A673 (cell line): ENCODE results near the gene TBC1D16. TPM values are rescaled to one million over a fixed set of nuclear protein-coding genes. Genes with fewer than 3 reads are reported as not detected.

Source experiments
- BruUV-seq: library from RNA; stranded (reverse); fragments of 400-500 nt; replicated peaks from 2 replicates; lab custom pipeline; 2021; lab: Mats Ljungman, UMichigan
- CTCF ChIA-PET: fragments of 300-600 bp; sonication (Branson Sonifier 250); formaldehyde crosslinking; loops from one replicate; lab custom pipeline; 2022; ENCODE audit warnings: antibody characterized with exemption; lab: Charles Lee
- POLR2A ChIA-PET: fragments of 300-600 bp; sonication (Branson Sonifier 250); formaldehyde crosslinking; loops from one replicate; lab custom pipeline; 2022; ENCODE audit warnings: antibody characterized with exemption; ENCODE audit not compliant: low non-redundant PET; lab: Charles Lee
- DNase-seq: peaks from one replicate; pipeline ENCODE4 v3.0.0-alpha.2; 2015; ENCODE audit warnings: low spot score
- H3K27ac ChIP-seq: fragments of 200-600 bp; sonication (generic); 2 replicates; pipeline ENCODE4 v1.5.1; 2016; ENCODE audit warnings: mixed run types, low read depth, mild to moderate bottlenecking, mixed read lengths, antibody characterized with exemption, low read length; ENCODE audit not compliant: poor library complexity, severe bottlenecking
- H3K27me3 ChIP-seq: fragments of 200-600 bp; sonication (generic); replicated peaks from 2 replicates; pipeline ENCODE4 v1.6.1; 2017; ENCODE audit warnings: mixed run types, low read depth, mild to moderate bottlenecking, mixed read lengths, antibody characterized with exemption, low read length; ENCODE audit not compliant: insufficient read depth, poor library complexity
- H3K36me3 ChIP-seq: fragments of 200-600 bp; sonication (generic); 2 replicates; pipeline ENCODE4 v1.6.1; 2016; ENCODE audit warnings: mixed run types, mild to moderate bottlenecking, mixed read lengths, antibody characterized with exemption, low read length; ENCODE audit not compliant: insufficient read depth, poor library complexity, severe bottlenecking
- H3K4me1 ChIP-seq: fragments of 200-600 bp; sonication (generic); 2 replicates; pipeline ENCODE4 v1.6.1; 2017; ENCODE audit warnings: mixed run types, mild to moderate bottlenecking, mixed read lengths, antibody characterized with exemption, low read length; ENCODE audit not compliant: insufficient read depth, poor library complexity, severe bottlenecking
- H3K4me3 ChIP-seq: fragments of 200-600 bp; sonication (generic); 2 replicates; pipeline ENCODE4 v1.5.1; 2016; ENCODE audit warnings: low read depth, mixed run types, mild to moderate bottlenecking, mixed read lengths, low read length; ENCODE audit not compliant: poor library complexity, severe bottlenecking
- H3K9me3 ChIP-seq: fragments of 200-600 bp; sonication (generic); 2 replicates; pipeline ENCODE4 v1.6.1; 2016; ENCODE audit warnings: mixed run types, low read depth, mild to moderate bottlenecking, mixed read lengths, antibody characterized with exemption, low read length; ENCODE audit not compliant: poor library complexity, severe bottlenecking
- EZH2 ChIP-seq: fragments of 200-600 bp; sonication (generic); IDR thresholded peaks from 2 replicates; pipeline ENCODE4 v1.6.1; 2017; ENCODE audit warnings: borderline replicate concordance, low read depth, mild to moderate bottlenecking, mixed read lengths, antibody characterized with exemption, low read length; ENCODE audit not compliant: poor library complexity, severe bottlenecking
- intact Hi-C: fragments of 100-400 bp; cut with micrococcal nuclease; formaldehyde crosslinking; loops from one replicate; pipeline ENCODE4 v1.10.0; 2022; ENCODE audit not compliant: unreplicated experiment
- total RNA-seq: library from RNA; stranded (reverse); gene quantifications from 2 replicates; pipeline ENCODE4 v1.2.3, GENCODE V29; 2021
- TF ChIP-seq, protein P1 (sequence below): fragments of 300-800, 200-600 bp; sonication (generic); conservative IDR thresholded peaks from 2 replicates; pipeline ENCODE4 v1.5.1; 2017; ENCODE audit warnings: low read depth, mild to moderate bottlenecking, antibody characterized with exemption, low read length, moderate library complexity, mixed read lengths

TBC1D16 gene
- total RNA-seq, 1 experiment from 2014 or later, result 49.1 TPM

GRCh38 chr17:79983456-79983855, 52.2 kb downstream of the TBC1D16 start:
- H3K27ac ChIP-seq, result no peak overlapping the region
- peaks cover 32% of the 10 kb centered on the region for H3K4me1 ChIP-seq
- intact Hi-C loops, result no loop called here
- ChIA-PET CTCF (no interaction called here), POLR2A (no interaction called here)
- H3K9me3 ChIP-seq, result no peaks in the 10 kb centered on the region
- no peak for DNase-seq
- no peaks in the 10 kb centered on the region for H3K27me3 ChIP-seq
- no peak for TF ChIP-seq EZH2
- TF ChIP-seq, protein P1, sequence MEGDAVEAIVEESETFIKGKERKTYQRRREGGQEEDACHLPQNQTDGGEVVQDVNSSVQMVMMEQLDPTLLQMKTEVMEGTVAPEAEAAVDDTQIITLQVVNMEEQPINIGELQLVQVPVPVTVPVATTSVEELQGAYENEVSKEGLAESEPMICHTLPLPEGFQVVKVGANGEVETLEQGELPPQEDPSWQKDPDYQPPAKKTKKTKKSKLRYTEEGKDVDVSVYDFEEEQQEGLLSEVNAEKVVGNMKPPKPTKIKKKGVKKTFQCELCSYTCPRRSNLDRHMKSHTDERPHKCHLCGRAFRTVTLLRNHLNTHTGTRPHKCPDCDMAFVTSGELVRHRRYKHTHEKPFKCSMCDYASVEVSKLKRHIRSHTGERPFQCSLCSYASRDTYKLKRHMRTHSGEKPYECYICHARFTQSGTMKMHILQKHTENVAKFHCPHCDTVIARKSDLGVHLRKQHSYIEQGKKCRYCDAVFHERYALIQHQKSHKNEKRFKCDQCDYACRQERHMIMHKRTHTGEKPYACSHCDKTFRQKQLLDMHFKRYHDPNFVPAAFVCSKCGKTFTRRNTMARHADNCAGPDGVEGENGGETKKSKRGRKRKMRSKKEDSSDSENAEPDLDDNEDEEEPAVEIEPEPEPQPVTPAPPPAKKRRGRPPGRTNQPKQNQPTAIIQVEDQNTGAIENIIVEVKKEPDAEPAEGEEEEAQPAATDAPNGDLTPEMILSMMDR, result no peak
- H3K4me3 ChIP-seq, result no peak overlapping the region
- BruUV-seq, result no TSS peak
- H3K36me3 ChIP-seq, result no peaks in the 10 kb centered on the region

DNA sequence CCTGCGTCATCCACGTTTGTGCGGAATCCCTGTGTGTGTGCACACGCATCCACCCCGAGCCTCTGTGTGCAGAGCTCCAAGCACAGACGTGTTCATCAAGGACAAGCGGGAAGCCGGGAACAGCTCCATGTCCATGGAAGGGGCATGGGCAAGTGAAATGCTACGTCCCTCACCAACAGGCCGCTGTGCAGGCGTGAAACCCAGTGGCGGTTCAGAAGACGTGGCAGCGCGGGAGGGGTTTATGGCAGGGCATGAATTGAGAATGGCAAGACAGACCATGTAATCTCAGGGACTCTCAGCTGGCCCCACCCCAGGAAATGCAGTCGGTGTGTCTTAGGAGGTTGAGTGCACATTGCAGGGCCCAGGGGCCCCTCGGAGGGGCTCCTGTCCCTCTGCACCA, 52.7 kb downstream of the TBC1D16 start:
- H3K27me3 ChIP-seq, result no peaks in the 10 kb centered on the region
- POLR2A ChIA-PET, result no interaction called here
- no peaks in the 10 kb centered on the region for H3K36me3 ChIP-seq
- peaks cover 27% of the 10 kb centered on the region for H3K4me1 ChIP-seq
- no peak overlapping the region for H3K4me3 ChIP-seq
- H3K9me3 ChIP-seq, result no peaks in the 10 kb centered on the region
- DNase-seq, result no peak
- no TSS peak for BruUV-seq
- TF ChIP-seq, protein P1, result no peak
- no peak for TF ChIP-seq EZH2
- CTCF ChIA-PET, result no interaction called here
- H3K27ac ChIP-seq, result no peak overlapping the region
- intact Hi-C loops, result no loop called here

- ChIA-PET CTCF (interaction anchor here (0.8 kb wide), 1 partner anchor 11 kb away, joined by 8 read pairs; no protein-coding TSS in a partner anchor), POLR2A (no interaction called here)
- H3K4me1 ChIP-seq, result peaks cover 21% of the 10 kb centered on the region
- intact Hi-C loops, result no loop called here
- H3K9me3 ChIP-seq, result no peaks in the 10 kb centered on the region
- H3K4me3 ChIP-seq, result no peak overlapping the region
- no peak overlapping the region for H3K27ac ChIP-seq
- H3K27me3 ChIP-seq, result no peaks in the 10 kb centered on the region
- TF ChIP-seq, protein P1, result no peak
- TF ChIP-seq EZH2, result no peak
- H3K36me3 ChIP-seq, result no peaks in the 10 kb centered on the region
- DNase-seq, result no peak
- BruUV-seq, result no TSS peak
Observed at GRCh38 chr17:79981661-79982101, 54.0 kb downstream of the TBC1D16 start.
